AG04449 (cell line): ENCODE results near the gene NPTX1.

Source experiments
- CTCF ChIA-PET: fragments of 350-600 bp; formaldehyde crosslinking; extraction: SDS; loops from one replicate; lab custom pipeline; 2021; ENCODE audit warnings: antibody characterized with exemption; lab: Yijun Ruan, JAX
- POLR2A ChIA-PET: fragments of 400-600, 350-600 bp; formaldehyde crosslinking; extraction: SDS; loops from one replicate; lab custom pipeline; 2020; ENCODE audit warnings: antibody characterized with exemption, inconsistent platforms; lab: Yijun Ruan, JAX
- DNase-seq: peaks from one replicate; pipeline ENCODE4 v3.0.0-alpha.2; 2010; ENCODE audit warnings: low read depth, low spot score
- H3K4me3 ChIP-seq: 2 replicates; pipeline ENCODE4 v1.5.1; 2011; ENCODE audit warnings: low read depth, mild to moderate bottlenecking, control low read depth, low read length
- TF ChIP-seq, protein P1 (sequence below): IDR thresholded peaks from one replicate; pipeline ENCODE4 v1.5.1; 2011; ENCODE audit warnings: mild to moderate bottlenecking, moderate library complexity, low read length, control low read depth, inconsistent platforms; ENCODE audit not compliant: insufficient read depth; ENCODE audit errors: missing control alignments

The NPTX1 gene

DNA sequence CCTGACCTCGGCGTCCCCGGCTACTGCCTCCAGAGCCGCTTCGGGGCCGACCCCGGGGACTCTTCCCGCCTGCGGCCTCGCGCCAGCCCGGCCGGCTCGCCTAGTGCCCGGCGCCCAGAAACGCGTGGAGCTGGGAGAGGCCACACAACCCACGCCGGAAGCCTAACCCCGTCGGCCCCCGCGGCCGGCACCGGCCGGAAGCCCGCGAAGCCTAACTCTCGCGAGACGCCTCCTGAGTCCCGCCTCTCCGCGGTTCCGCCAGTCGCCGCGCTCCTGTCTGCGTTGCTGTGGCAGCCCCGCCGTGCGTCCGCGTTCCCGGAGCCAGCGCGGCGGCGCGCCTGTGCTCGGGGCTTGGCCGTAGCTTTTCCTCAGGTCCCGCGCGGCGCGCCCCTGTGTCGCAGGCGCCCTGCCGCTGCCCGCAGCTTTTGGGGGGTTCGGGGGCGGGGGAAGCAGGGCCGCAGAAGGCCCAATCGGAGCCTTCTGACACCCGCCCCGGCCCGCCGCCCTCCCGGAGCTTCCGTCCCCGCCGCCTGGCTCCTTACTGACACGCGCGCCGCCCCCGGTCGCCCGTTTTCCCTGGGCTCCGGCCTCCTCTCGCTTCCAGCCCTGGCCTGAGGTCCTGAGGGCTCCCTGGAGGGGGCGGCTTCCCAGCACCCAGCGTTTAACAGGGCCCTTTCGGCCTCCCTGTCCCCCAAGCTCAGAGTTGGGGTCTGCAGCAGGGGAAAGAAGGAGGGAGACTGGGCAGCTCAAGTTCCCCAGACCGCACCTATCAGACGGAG lies 21.7 kb downstream of the NPTX1 start:
- TF ChIP-seq, protein P1, sequence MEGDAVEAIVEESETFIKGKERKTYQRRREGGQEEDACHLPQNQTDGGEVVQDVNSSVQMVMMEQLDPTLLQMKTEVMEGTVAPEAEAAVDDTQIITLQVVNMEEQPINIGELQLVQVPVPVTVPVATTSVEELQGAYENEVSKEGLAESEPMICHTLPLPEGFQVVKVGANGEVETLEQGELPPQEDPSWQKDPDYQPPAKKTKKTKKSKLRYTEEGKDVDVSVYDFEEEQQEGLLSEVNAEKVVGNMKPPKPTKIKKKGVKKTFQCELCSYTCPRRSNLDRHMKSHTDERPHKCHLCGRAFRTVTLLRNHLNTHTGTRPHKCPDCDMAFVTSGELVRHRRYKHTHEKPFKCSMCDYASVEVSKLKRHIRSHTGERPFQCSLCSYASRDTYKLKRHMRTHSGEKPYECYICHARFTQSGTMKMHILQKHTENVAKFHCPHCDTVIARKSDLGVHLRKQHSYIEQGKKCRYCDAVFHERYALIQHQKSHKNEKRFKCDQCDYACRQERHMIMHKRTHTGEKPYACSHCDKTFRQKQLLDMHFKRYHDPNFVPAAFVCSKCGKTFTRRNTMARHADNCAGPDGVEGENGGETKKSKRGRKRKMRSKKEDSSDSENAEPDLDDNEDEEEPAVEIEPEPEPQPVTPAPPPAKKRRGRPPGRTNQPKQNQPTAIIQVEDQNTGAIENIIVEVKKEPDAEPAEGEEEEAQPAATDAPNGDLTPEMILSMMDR: no peak
- CTCF ChIA-PET: interaction anchor here (0.8 to 4.1 kb wide), 8 partner anchors 9 to 436 kb away, joined by 3 to 25 read pairs (median 3); no protein-coding TSS in a partner anchor

DNA sequence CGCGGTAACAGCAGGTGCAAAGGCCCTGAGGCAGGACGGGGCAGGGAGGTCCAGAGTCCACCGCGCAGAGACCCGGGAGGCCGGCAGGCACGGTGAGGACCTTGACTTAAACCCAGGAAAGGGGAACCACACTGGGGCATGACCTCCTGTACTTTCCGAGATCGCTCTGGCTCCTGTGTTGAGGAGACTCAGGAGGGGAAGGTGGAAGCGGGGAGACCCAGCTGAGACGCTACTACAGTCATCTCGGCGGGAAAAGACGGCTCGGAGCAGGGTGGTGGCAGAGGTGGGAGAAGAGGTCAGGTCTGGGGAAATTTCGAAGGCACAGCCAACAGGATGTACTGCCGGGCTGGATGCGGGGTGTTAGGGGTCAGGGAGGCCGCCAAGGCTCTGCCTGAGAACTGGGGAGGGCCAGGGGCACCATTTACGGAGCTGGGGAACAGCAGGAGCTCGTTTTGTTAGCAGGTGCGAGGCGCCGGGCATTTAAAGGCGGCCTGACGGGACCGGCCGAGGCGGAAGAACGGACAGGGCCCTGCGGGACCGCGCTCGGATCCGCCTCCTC lies 22.3 kb downstream of the NPTX1 start:
- ChIA-PET CTCF (interaction anchor here (1.0 to 4.1 kb wide), 5 partner anchors 26 to 406 kb away, joined by 3 to 25 read pairs (median 4); no protein-coding TSS in a partner anchor), POLR2A (interaction anchor here (0.5 to 1.4 kb wide), 11 partner anchors 11 to 438 kb away, joined by 3 to 5 read pairs (median 3); no protein-coding TSS in a partner anchor)
- H3K4me3 ChIP-seq: peak overlapping the region; percentile 73
- no peak for DNase-seq
- TF ChIP-seq, protein P1: no peak

More for the DNA sequence above, 21.7 kb downstream of the NPTX1 start:
- POLR2A ChIA-PET: interaction anchor here (0.5 to 1.4 kb wide), 15 partner anchors 12 to 475 kb away, joined by 3 to 5 read pairs (median 3); no protein-coding TSS in a partner anchor
- H3K4me3 ChIP-seq: peak overlapping the region; percentile 78
- peak; percentile 63 for DNase-seq

DNA sequence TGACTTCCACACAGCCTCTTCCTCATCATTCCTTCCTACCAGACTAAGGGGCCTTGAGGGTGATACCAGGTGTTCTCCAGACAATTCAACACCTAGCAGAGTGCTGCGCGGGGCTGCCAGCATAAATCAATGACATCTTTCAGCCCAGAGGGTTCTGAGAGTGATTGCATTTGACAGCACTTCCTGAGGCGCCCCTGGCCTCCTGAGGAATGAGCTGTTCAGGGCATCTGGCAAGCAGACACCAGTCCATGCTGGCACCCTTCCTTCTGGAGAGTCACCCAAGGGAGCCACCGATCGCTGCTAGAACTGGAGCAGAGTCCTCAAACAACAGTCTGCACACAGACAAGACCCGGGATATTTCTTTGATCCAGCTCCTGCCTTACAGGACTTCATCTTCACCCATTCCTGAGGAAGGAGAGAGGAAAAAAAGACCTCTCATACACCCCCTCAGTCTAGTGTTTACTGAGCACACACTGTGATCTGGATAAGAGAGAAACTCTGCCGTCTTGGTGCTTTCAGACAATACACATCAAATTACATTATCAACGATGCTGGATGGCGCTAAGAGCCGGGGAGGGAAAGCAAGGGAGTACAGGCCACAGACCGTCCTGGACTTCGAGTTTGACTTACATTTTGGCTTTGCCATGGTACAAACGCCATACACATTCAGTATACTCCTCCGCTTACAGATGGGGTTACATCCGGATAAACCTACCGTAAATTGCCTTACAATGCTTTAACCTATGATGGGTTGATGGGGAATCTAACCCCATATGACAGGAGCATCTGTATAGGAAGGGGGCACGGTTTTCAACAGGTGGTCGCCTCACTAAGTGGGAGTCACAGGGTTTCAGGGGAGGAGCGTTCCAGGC lies 23.0 kb downstream of the NPTX1 start:
- H3K4me3 ChIP-seq: peak overlapping the region; percentile 73
- CTCF ChIA-PET: interaction anchor here (2.5 to 4.1 kb wide), 2 partner anchors 26 to 123 kb away, joined by 9 to 25 read pairs; no protein-coding TSS in a partner anchor
- TF ChIP-seq, protein P1: no peak
- POLR2A ChIA-PET: interaction anchor here (1.2 kb wide), 1 partner anchor 242 kb away, joined by 3 read pairs; no protein-coding TSS in a partner anchor
- no peak for DNase-seq

DNA sequence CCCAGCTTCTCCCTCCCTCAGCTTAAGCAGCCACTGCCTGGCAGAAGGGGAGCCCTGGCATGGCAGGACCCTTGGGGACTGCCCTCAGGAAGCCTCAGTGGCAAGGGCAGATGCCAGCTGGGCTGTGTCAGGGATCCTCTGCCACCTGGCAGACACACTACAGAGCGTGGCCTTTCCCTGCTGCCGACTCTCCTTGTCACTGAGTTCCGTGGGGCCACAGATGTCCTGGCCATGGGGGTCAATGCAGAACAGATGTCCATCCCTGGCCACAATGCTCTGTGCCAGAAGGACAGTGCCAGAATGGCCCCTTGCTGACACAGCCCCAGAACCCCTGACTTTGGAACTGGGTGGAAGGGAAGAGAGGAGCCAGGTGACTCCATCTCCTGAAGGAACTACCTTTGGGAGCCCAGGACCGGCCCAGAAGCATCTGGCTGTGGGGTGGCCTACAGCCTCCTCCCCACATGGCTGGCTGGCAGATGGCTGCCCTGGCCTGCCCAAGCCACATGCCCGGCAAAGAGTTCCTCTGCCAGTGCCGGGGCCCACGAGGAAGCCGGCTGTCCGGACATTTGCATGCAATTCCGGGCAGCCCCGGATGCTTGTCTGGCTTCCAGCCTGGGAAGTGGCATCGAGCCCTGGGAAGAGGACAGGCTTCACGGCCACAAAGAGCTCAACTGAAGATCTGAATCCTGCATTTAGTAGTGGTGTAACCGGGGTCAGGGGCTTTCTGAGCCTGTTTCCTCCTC lies 24.1 kb downstream of the NPTX1 start:
- POLR2A ChIA-PET: interaction anchor here (0.9 kb wide), 1 partner anchor 92 kb away, joined by 3 read pairs; the partner anchor contains the start of gene RPTOR
- DNase-seq: no peak
- TF ChIP-seq, protein P1: no peak
- CTCF ChIA-PET: interaction anchor here (2.5 kb wide), 1 partner anchor 25 kb away, joined by 9 read pairs; no protein-coding TSS in a partner anchor
- no peak overlapping the region for H3K4me3 ChIP-seq

DNA sequence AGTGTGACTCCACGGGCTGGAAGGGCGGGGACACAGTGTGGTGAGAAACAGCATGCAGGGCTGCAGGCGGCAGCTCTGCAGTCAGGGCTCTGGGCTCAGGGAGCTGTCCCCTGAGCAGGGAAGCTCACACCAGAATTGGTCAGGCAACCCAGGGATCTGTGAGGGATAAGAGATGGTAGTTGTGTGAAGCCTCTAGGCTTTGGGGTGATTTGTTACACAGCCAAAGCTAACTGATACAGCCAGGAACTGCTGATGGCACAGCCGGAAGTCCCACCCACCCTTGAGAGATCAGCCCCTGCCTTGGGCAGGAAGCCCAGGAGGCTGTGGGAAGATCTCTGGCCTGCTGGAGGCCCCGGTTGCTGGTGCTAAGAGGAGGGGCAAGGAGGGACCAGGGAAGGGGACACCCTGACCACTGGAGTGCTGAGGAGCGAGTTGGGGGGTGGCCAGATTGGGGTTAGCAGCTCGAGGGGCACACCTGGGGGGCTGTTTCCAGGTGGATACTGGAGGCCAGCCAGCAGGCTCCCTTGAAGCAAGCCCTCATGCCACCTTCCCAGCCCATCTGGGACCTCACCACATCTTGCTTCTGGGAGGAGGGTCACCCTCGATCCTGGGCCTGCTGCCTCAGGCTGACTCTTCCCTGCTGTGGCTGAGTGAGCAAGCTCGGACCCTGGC lies 25.2 kb downstream of the NPTX1 start:
- H3K4me3 ChIP-seq: no peak overlapping the region
- ChIA-PET CTCF (interaction anchor here (1.4 kb wide), 1 partner anchor 126 kb away, joined by 3 read pairs; no protein-coding TSS in a partner anchor), POLR2A (interaction anchor here (0.9 kb wide), 1 partner anchor 93 kb away, joined by 3 read pairs; the partner anchor contains the start of gene RPTOR)
- DNase-seq: no peak
- TF ChIP-seq, protein P1: no peak
